HEK293 (cell line): ENCODE results near the gene COPG2.

Source experiments
- CTCF ChIA-PET: fragments of 350-600 bp; formaldehyde crosslinking; extraction: SDS; loops from one replicate; lab custom pipeline; 2021; ENCODE audit warnings: antibody characterized with exemption; lab: Yijun Ruan, JAX
- POLR2A ChIA-PET: fragments of 300-600 bp; formaldehyde crosslinking; extraction: SDS; loops from one replicate; lab custom pipeline; 2020; ENCODE audit warnings: antibody characterized with exemption, inconsistent platforms; lab: Yijun Ruan, JAX
- H3K27ac ChIP-seq: fragments of 200-500 bp; sonication (Bioruptor generic); 2 replicates; pipeline ENCODE4 v1.5.1; 2014; ENCODE audit warnings: low read depth, low read length, control low read depth, inconsistent platforms; ENCODE audit errors: extremely low read depth
- H3K36me3 ChIP-seq, 2 experiments: fragments of 200-500 bp in 1 of 2; sonication (Bioruptor generic) in 1 of 2; 1 replicate in 1 of 2; 2 replicates in 1 of 2; pipeline ENCODE4 v1.5.1; 2014 to 2017; ENCODE audit warnings: inconsistent platforms in 2 of 2, low read length in 2 of 2; ENCODE audit not compliant: control insufficient read depth in 2 of 2, insufficient read depth in 1 of 2
- H3K4me1 ChIP-seq: fragments of 200-500 bp; sonication (Bioruptor generic); 2 replicates; pipeline ENCODE4 v1.5.1; 2014; ENCODE audit warnings: mild to moderate bottlenecking, low read length, inconsistent platforms; ENCODE audit not compliant: control insufficient read depth, insufficient read depth
- H3K4me3 ChIP-seq: 2 replicates; pipeline ENCODE4 v1.5.1; 2011; ENCODE audit warnings: low read depth, mild to moderate bottlenecking, control low read depth, low read length, moderate library complexity
- H3K9me3 ChIP-seq: fragments of 200-500 bp; sonication (Bioruptor generic); 2 replicates; pipeline ENCODE4 v1.5.1; 2014; ENCODE audit warnings: low read depth, low read length, inconsistent platforms; ENCODE audit not compliant: control insufficient read depth, insufficient read depth
- GFI1B ChIP-seq: fragments of 450-650 bp; formaldehyde crosslinking; IDR thresholded peaks from 2 replicates; pipeline ENCODE4 v1.5.1; 2016; ENCODE audit warnings: missing biosample characterization, missing genetic modification characterization
- KLF10 ChIP-seq: fragments of 450-650 bp; IDR thresholded peaks from 2 replicates; pipeline ENCODE4 v1.5.1; 2018; ENCODE audit warnings: missing biosample characterization, mild to moderate bottlenecking, missing genetic modification characterization
- MZF1 ChIP-seq: fragments of 450-650 bp; formaldehyde crosslinking; IDR thresholded peaks from 2 replicates; pipeline ENCODE4 v1.5.1; 2017; ENCODE audit warnings: missing biosample characterization, missing genetic modification characterization, borderline replicate concordance
- SALL2 ChIP-seq: fragments of 450-650 bp; formaldehyde crosslinking; IDR thresholded peaks from 2 replicates; pipeline ENCODE4 v1.5.0; 2017; ENCODE audit warnings: missing biosample characterization, mild to moderate bottlenecking, missing genetic modification characterization, borderline replicate concordance
- ZNF146 ChIP-seq: fragments of 450-650 bp; formaldehyde crosslinking; IDR thresholded peaks from 2 replicates; pipeline ENCODE4 v1.5.1; 2016; ENCODE audit warnings: missing biosample characterization, missing genetic modification characterization
- ZNF202 ChIP-seq: fragments of 450-650 bp; formaldehyde crosslinking; IDR thresholded peaks from 2 replicates; pipeline ENCODE4 v1.5.1; 2016; ENCODE audit warnings: missing biosample characterization, missing genetic modification characterization, borderline replicate concordance
- ZNF223 ChIP-seq: fragments of 450-650 bp; formaldehyde crosslinking; IDR thresholded peaks from 2 replicates; pipeline ENCODE4 v1.5.1; 2016; ENCODE audit warnings: missing biosample characterization, missing genetic modification characterization
- ZNF24 ChIP-seq: fragments of 450-650 bp; formaldehyde crosslinking; IDR thresholded peaks from 2 replicates; pipeline ENCODE4 v1.5.1; 2016; ENCODE audit warnings: missing biosample characterization, missing genetic modification characterization
- ZNF501 ChIP-seq: fragments of 450-650 bp; formaldehyde crosslinking; IDR thresholded peaks from 2 replicates; pipeline ENCODE4 v1.5.1; 2016; ENCODE audit warnings: missing biosample characterization, missing genetic modification characterization
- ZNF548 ChIP-seq: fragments of 450-650 bp; formaldehyde crosslinking; IDR thresholded peaks from 2 replicates; pipeline ENCODE4 v1.5.1; 2016; ENCODE audit warnings: missing biosample characterization, missing genetic modification characterization
- ZNF654 ChIP-seq: fragments of 450-650 bp; formaldehyde crosslinking; IDR thresholded peaks from 2 replicates; pipeline ENCODE4 v1.5.1; 2016; ENCODE audit warnings: low read depth, missing biosample characterization, missing genetic modification characterization
- ZNF747 ChIP-seq: fragments of 450-650 bp; formaldehyde crosslinking; IDR thresholded peaks from 2 replicates; pipeline ENCODE4 v1.5.1; 2016; ENCODE audit warnings: missing biosample characterization, missing genetic modification characterization
- TF ChIP-seq, protein P1 (sequence below): fragments of 450-650 bp; formaldehyde crosslinking; IDR thresholded peaks from 2 replicates; pipeline ENCODE4 v1.5.1; 2016; ENCODE audit warnings: missing biosample characterization, missing genetic modification characterization
- TF ChIP-seq, protein P2 (sequence below): fragments of 450-650 bp; formaldehyde crosslinking; IDR thresholded peaks from 2 replicates; pipeline ENCODE4 v1.5.1; 2017; ENCODE audit warnings: missing biosample characterization, missing genetic modification characterization
- TF ChIP-seq, protein P3 (sequence below): sonication (generic); formaldehyde crosslinking; IDR thresholded peaks from 2 replicates; pipeline ENCODE4 v1.8.1; 2022; ENCODE audit warnings: mild to moderate bottlenecking, moderate library complexity, missing genetic modification reagents
- TF ChIP-seq, protein P4 (sequence below): fragments of 450-650 bp; formaldehyde crosslinking; IDR thresholded peaks from 2 replicates; pipeline ENCODE4 v1.5.1; 2016; ENCODE audit warnings: missing biosample characterization, missing genetic modification characterization

COPG2 gene

DNA sequence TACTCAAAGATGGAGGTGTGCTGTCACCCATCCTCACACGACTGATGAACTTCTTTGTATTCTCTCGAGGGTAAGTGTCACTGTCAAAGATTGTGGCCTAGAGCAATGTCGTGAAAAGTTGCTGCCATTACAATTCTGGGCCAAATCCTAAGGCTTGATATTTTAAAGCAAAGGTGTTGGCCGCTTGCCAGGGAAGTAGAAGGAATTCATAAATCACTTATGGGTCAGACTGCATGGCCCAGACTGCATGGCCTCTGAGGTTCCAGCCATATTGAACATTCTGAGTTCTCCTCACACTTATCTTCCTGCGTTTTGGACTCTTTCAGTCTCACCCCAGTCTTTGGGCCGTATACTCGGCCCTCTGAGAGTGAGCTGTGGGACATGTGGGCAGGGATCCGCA, 168.1 kb downstream of the COPG2 start:
- H3K9me3 ChIP-seq: no peaks in the 10 kb centered on the region
- TF ChIP-seq, protein P1, sequence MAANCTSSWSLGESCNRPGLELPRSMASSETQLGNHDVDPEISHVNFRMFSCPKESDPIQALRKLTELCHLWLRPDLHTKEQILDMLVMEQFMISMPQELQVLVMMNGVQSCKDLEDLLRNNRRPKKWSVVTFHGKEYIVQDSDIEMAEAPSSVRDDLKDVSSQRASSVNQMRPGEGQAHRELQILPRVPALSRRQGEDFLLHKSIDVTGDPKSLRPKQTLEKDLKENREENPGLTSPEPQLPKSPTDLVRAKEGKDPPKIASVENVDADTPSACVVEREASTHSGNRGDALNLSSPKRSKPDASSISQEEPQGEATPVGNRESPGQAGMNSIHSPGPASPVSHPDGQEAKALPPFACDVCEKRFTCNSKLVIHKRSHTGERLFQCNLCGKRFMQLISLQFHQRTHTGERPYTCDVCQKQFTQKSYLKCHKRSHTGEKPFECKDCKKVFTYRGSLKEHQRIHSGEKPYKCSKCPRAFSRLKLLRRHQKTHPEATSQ (tag by site-specific recombination): no peak
- no peak for TF ChIP-seq ZNF223 (tag by site-specific recombination)
- TF ChIP-seq ZNF146 (tag by site-specific recombination): no peak
- no peak for TF ChIP-seq ZNF548
- no peak for TF ChIP-seq ZNF747 (tag by site-specific recombination)
- TF ChIP-seq ZNF24: no peak
- TF ChIP-seq, protein P2, sequence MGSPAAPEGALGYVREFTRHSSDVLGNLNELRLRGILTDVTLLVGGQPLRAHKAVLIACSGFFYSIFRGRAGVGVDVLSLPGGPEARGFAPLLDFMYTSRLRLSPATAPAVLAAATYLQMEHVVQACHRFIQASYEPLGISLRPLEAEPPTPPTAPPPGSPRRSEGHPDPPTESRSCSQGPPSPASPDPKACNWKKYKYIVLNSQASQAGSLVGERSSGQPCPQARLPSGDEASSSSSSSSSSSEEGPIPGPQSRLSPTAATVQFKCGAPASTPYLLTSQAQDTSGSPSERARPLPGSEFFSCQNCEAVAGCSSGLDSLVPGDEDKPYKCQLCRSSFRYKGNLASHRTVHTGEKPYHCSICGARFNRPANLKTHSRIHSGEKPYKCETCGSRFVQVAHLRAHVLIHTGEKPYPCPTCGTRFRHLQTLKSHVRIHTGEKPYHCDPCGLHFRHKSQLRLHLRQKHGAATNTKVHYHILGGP (tag by site-specific recombination): no peak
- TF ChIP-seq GFI1B (tag by site-specific recombination): no peak
- H3K27ac ChIP-seq: no peak overlapping the region
- H3K4me1 ChIP-seq: no peaks in the 10 kb centered on the region
- no peak overlapping the region for H3K4me3 ChIP-seq
- H3K36me3 ChIP-seq: peaks cover 0 to 9% of the 10 kb centered on the region in 2 experiments; a peak in 1 of 3 replicates
- ChIA-PET CTCF (no interaction called here), POLR2A (interaction anchor here (0.6 kb wide), 1 partner anchor 23 kb away, joined by 3 read pairs; no protein-coding TSS in a partner anchor)

DNA sequence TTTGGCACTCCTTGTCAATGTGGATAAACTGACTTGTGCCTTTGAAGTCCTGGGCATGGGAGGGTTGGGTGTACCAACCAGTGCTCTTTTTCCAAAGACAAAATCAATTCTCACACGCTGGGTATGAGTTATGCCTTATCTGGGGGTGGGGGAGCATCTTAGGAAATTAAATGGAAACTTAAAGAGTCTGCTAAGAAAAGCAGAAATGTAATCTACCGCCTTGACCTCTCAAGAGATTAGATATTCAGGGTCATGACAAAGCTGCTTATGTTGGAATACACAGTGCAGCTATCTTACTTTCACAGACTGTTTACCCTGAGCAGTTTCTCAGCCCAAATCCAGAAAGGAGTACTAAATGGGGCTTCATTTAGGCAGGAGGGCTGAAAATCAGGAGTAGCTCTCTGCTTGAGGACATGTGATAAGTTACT, 174.1 kb downstream of the COPG2 start:
- Histone ChIP-seq H3K36me3 (no peaks in the 10 kb centered on the region), H3K27ac (no peak overlapping the region), H3K4me1 (no peaks in the 10 kb centered on the region), H3K4me3 (no peak overlapping the region), H3K9me3 (no peaks in the 10 kb centered on the region)
- no peak for TF ChIP-seq SALL2 (tag by site-specific recombination)
- TF ChIP-seq, protein P3, sequence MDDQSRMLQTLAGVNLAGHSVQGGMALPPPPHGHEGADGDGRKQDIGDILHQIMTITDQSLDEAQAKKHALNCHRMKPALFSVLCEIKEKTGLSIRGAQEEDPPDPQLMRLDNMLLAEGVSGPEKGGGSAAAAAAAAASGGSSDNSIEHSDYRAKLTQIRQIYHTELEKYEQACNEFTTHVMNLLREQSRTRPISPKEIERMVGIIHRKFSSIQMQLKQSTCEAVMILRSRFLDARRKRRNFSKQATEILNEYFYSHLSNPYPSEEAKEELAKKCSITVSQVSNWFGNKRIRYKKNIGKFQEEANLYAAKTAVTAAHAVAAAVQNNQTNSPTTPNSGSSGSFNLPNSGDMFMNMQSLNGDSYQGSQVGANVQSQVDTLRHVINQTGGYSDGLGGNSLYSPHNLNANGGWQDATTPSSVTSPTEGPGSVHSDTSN (CRISPR knock-in tag): no peak
- no peak for TF ChIP-seq MZF1 (tag by site-specific recombination)
- no peak for TF ChIP-seq ZNF202
- TF ChIP-seq KLF10 (tag by site-specific recombination): no peak
- TF ChIP-seq, protein P4, sequence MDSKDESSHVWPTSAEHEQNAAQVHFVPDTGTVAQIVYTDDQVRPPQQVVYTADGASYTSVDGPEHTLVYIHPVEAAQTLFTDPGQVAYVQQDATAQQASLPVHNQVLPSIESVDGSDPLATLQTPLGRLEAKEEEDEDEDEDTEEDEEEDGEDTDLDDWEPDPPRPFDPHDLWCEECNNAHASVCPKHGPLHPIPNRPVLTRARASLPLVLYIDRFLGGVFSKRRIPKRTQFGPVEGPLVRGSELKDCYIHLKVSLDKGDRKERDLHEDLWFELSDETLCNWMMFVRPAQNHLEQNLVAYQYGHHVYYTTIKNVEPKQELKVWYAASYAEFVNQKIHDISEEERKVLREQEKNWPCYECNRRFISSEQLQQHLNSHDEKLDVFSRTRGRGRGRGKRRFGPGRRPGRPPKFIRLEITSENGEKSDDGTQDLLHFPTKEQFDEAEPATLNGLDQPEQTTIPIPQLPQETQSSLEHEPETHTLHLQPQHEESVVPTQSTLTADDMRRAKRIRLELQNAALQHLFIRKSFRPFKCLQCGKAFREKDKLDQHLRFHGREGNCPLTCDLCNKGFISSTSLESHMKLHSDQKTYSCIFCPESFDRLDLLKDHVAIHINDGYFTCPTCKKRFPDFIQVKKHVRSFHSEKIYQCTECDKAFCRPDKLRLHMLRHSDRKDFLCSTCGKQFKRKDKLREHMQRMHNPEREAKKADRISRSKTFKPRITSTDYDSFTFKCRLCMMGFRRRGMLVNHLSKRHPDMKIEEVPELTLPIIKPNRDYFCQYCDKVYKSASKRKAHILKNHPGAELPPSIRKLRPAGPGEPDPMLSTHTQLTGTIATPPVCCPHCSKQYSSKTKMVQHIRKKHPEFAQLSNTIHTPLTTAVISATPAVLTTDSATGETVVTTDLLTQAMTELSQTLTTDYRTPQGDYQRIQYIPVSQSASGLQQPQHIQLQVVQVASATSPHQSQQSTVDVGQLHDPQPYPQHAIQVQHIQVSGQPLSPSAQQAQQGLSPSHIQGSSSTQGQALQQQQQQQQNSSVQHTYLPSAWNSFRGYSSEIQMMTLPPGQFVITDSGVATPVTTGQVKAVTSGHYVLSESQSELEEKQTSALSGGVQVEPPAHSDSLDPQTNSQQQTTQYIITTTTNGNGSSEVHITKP (tag by site-specific recombination): no peak
- no peak for TF ChIP-seq ZNF501 (tag by site-specific recombination)
- no peak for TF ChIP-seq ZNF654 (tag by site-specific recombination)
- ChIA-PET CTCF (interaction anchor here (0.6 to 0.7 kb wide), 2 partner anchors 122 to 300 kb away, joined by 3 read pairs; no protein-coding TSS in a partner anchor), POLR2A (no interaction called here)
